ENCODE data around the gene MPPED2.

GRCh38 chr11:30527566-30527965, 58.6 kb downstream of the MPPED2 start:
- TF ChIP-seq ZFX (IDR thresholded peaks at IDR 0.05) (no peak), CTCF (conservative IDR thresholded peaks at IDR 0.05) (no peak)
